ENCODE results near the gene MEF2C. TPM values are rescaled to one million over a fixed set of nuclear protein-coding genes. Genes with fewer than 3 reads are reported as not detected.
A peak's percentile ranks its signal among the peaks of the same experiment; 100 is the strongest.

The MEF2C gene
- total RNA-seq, 2 donors from 2014 or later: 0.09 to 0.27 TPM

DNA sequence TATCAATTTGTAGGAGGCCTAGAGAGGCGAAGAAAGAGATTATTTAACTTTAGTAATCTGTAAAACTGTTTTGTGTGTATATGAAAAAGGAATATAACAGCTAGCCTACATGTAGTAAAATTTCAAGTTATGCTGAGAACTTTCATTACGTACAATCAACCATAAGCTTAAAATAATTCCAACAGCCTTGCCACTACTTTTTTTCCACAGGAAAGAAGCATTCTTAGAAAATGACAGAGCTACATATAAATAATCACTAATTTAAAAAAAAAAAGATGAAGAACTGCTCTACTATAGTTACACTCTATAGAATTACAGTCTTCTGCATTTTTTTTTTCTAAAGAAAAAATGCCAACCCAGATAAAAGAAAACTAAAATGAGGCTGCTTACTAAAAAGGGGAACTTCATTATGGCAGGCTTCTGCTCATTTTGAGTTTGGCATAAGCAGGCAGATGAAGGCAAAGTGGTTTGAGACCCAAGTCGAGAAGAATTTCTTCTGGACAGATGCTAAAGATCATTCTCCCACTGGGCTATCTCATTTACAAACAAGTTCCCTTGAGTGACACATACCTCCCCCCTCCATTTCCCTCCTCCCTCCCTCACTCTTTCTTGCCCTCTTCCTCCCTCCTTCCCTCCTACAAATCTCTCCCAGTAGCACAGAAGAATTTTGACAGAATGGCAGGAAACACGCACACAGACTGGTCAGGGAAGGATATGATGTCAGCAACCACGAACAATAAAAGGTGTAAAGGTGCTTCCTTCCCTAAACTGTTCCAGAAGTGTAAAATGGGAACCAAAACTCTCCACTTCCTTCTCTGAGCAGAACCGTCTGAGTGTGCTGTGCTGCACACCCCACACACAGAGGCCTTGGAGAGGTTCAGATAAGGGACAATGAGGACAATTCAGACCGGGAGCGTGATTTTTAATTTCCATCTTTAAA, 56.1 kb downstream of the MEF2C start:
- ATAC-seq: peak; percentile 64 to 76
- Mint-ChIP-seq H3K9me3 (peaks cover 0 to 4% of the 10 kb centered on the region in 2 donors), H3K36me3 (no peaks in the 10 kb centered on the region), H3K27ac (no peak overlapping the region)
- DNase-seq (ENCODE audit: low spot score in 2 of 2): no peak

DNA sequence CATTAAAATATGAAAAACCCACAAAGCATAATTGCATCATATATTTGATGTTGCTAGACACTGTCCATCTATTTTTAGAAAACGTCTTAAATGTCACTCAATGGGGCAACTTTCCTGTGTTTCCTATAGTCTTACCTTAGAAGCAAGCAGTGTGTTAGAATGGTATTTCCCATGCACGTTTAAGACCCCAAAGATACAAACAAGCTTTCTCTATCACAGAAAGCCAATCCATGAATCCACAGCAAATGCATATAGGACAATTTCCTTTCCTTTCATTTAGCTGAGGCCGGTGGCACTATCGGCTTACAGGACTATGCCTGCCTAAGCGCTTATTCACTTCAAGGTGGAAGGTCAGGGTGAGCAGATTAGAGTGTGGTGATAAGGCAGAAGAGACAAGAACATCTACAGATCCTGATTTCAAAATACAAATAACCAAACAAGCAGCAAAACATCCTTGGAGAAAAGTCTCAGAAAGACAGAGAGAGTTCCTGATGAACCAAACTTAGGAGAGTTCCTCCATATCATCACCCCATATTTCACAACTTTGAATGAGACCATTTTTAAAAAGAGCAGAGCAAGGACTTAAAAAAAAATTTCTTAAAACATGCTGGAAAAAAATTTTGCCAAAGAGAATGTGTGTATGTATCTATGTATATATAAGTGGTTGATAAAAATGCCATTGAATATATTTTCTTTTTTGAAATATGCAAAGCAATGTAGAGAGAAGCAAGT, 57.2 kb downstream of the MEF2C start:
- DNase-seq (ENCODE audit: low spot score in 2 of 2): no peak
- peaks cover 0 to 4% of the 10 kb centered on the region in 2 donors for H3K9me3 Mint-ChIP-seq
- ATAC-seq: no peak
- H3K27ac Mint-ChIP-seq: no peak overlapping the region
- no peaks in the 10 kb centered on the region for H3K36me3 Mint-ChIP-seq

DNA sequence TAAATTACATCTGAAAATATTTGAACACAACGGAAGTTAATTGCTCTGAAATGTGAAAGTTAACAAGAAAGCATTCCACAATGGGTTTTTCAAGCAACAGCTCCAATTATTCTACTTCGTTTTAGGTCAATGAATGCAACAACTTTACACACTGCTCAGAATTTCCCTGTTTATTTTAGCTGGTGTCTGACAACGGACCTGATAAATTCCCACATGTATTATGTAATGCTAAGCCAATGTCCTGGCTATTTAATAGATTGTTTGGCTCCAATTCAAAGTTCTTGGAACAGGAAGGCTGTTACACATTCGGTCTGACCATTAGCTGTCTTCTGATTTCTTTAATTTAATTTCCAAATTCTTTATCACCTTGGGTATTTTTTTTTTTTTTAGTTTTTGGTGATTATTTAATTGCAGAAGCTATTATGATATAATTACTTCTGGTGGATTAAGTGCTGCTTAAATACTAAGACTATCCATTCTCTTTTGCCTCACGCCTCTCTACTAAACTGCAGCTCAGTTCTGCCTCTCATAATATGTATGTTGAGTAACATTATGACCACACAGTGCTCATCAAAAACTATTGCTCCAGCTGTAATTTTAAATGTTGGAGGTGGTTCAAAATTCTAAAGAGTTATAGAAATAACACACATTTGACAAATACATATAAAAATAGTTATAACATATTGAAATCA, 57.9 kb downstream of the MEF2C start:
- H3K36me3 Mint-ChIP-seq: no peaks in the 10 kb centered on the region
- no peak for ATAC-seq
- no peak for DNase-seq (ENCODE audit: low spot score in 2 of 2)
- peaks cover 0 to 4% of the 10 kb centered on the region in 2 donors for H3K9me3 Mint-ChIP-seq
- no peak overlapping the region for H3K27ac Mint-ChIP-seq

DNA sequence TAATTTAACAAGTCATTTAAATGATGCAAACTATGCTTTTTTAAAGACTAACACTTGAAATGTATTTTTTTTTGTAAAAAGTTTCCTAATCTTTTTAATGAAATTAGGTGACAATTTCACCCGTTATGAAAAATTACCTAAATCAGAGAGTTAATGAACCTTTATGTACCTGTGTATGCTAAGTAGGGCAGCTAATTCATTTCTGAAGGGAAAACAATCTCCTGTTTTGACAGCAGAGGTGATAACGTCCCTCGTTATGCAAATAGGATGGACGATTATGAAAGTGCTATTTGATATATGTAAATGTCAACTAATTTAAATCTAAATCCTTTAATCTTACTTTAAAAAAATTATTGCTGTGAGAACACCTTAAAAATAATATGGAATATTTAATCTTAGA, 58.8 kb downstream of the MEF2C start:
- no peak for DNase-seq (ENCODE audit: low spot score in 2 of 2)
- Mint-ChIP-seq H3K27ac (no peak overlapping the region), H3K36me3 (no peaks in the 10 kb centered on the region), H3K9me3 (peaks cover 0 to 2% of the 10 kb centered on the region in 2 donors)
- ATAC-seq: no peak

DNA sequence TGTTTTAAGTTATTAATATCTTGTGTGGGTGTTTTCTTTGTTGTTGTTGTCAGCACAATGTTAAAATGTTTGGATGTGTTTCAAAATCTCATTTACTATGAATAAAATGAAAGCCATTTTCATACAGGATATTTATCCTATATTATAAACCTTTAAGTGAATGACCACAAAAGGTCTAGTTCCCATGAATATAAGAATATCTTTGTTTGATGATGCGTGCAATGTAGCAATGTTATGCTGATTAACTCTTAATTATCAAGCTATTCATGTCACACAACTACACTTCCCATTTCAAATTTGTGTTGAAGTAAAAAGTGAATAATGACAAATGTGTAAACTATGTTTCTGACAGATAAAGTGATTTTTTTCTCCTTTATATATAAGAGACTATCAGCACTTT, 59.8 kb downstream of the MEF2C start:
- Mint-ChIP-seq H3K27ac (no peak overlapping the region), H3K36me3 (no peaks in the 10 kb centered on the region), H3K9me3 (no peaks in the 10 kb centered on the region)
- ATAC-seq (no peak), DNase-seq (ENCODE audit: low spot score in 2 of 2) (no peak)

DNA sequence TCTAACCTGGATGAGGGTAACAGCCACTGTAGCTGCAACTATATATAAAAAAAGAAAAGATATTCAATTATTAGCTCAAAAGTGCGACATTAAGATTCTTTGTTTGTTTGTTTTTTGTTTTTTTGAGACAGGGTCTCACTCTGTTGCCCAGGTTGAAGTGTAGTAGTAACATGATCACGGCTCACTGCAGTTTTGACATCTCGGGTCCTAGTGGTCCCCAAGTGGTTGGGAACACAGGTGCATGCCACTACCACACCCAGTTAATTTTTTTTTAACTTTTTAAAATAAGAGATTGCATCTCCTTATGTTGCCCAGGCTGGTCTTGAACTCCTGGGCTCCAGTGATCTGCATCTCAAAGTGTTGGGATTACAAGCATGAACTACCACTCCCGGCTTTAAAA, 61.8 kb downstream of the MEF2C start:
- Mint-ChIP-seq H3K9me3 (no peaks in the 10 kb centered on the region), H3K36me3 (no peaks in the 10 kb centered on the region), H3K27ac (no peak overlapping the region)
- DNase-seq (ENCODE audit: low spot score in 2 of 2) (no peak), ATAC-seq (no peak)

DNA sequence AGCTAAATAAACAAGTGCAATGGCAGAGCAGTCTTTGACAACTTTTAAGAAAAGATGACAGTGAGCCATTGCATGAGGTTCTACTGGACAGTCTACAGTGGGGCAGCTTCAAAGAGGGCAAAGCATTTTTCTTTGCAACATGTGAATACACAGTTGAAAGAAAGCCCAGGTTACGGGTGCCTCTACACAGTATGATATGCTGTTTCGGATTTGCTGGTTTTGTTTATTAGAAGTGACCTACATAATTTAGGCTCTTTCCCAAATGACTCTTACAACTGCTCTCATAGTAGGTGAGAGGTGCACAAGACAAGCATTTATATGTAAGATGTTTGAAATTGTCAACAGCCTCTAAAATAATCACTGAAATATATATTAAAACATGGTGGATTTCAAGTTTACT, 62.4 kb downstream of the MEF2C start:
- DNase-seq (ENCODE audit: low spot score in 2 of 2) (no peak), ATAC-seq (no peak)
- Mint-ChIP-seq H3K27ac (no peak overlapping the region), H3K9me3 (no peaks in the 10 kb centered on the region), H3K36me3 (no peaks in the 10 kb centered on the region)

DNA sequence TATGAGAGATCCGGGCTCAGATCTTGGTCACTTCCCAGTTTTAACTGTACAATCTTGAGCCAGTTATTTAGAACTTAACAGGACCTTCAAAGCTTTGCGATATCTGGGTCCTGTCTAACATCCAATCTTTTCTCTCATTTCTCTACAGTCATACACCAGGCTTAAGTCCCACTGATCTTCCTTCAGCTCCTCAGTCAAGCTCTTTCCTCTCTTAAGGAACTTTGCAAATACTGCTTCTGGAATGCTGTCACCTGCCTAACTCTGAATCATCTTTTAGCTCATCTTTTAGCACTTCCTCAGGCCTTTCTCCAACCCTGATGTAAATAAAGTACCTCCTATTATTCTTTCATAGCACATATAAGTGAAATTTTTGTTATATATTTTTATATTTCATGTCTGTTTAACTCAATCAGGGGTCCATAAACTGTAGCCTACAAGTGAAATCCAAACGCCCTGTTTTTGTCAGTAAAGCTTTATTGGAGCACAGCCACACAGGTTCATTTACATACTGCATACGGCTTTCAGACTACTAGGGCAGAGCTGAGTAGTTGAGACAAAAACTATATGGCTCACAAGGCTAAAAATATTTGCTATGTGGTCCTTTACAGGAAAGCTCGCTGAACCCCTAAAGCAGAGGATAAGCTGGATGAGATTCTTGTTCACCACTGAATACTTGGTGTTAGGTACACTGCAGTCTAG, 63.5 kb downstream of the MEF2C start:
- DNase-seq (ENCODE audit: low spot score in 2 of 2) (no peak), ATAC-seq (no peak)
- Mint-ChIP-seq H3K9me3 (no peaks in the 10 kb centered on the region), H3K27ac (no peak overlapping the region), H3K36me3 (no peaks in the 10 kb centered on the region)

DNA sequence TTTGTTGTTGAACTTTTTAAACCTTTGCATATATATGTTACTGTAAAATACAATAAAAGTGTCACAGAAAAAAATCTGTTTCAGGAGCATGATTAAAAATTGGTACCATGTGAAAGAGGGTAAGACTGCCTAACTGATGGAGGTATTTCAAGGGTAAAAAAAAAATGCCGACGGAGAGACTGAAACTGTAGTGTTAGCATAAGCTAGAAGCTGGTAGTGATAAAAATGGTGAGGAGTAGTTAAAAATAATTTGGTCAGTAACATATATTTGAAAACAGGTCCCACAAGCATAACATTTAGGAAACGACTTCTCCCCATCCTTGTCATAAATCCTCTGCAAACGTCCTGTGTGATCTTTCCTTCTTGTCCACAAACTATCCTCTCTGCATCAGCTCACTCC, 64.7 kb downstream of the MEF2C start:
- H3K9me3 Mint-ChIP-seq: no peaks in the 10 kb centered on the region
- H3K27ac Mint-ChIP-seq: no peak overlapping the region
- no peak for ATAC-seq
- no peak for DNase-seq (ENCODE audit: low spot score in 2 of 2)
- H3K36me3 Mint-ChIP-seq: no peaks in the 10 kb centered on the region

DNA sequence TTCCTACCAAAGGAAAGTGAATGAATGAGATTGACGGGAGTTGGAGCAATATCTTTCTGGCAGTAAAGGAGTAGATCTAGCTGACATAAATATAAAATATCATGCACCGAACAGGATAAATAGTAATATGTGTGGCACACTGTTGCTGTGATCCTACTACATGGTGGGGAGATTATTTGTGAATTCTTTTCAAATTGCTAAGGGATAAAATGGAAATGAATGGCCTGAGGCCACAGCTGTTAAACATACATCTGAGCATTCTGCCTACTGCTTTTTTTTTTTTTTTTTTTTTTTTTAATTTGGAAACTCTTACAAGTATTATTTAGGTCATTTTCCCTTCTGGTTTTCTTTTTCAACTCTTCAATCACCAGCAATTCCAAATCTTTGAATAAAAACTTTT, 66.8 kb downstream of the MEF2C start:
- ATAC-seq (no peak), DNase-seq (ENCODE audit: low spot score in 2 of 2) (no peak)
- Mint-ChIP-seq H3K36me3 (no peaks in the 10 kb centered on the region), H3K9me3 (no peaks in the 10 kb centered on the region), H3K27ac (no peak overlapping the region)

DNA sequence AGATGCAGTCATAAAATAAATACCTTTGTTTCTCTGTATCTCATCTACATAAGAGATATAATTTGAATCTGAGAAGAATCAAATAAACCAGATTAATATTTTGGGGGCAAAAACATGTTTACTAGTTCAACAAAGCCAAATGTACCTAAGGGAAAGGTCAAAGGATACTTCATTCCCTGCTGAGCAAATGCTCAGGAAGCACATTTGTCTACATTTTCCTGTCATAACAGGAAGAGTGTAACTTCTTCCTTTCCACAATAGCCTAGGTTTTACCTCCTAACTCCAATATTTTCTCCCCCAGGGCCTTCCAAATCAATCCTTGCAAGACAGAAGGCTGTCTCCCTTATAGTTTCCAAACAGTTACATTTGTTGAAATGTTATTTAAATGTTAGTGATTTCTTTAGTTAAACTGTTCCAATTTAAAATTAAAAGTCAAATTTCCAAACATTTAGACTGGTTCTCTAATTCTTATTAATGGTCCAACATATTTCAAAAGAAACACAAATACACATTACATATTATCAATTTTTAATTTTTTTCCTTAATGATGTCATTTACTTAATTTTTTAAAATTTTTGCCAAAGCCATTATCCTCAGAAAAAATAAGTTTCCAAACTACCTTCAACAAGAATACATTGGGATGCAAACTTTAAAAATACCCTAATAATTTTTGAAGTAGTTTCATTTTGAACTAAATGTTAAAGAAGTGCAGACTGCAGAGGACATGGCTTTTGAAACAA, 67.8 kb downstream of the MEF2C start:
- no peak for DNase-seq (ENCODE audit: low spot score in 2 of 2)
- H3K27ac Mint-ChIP-seq: no peak overlapping the region
- ATAC-seq: no peak
- H3K9me3 Mint-ChIP-seq: no peaks in the 10 kb centered on the region
- H3K36me3 Mint-ChIP-seq: no peaks in the 10 kb centered on the region

DNA sequence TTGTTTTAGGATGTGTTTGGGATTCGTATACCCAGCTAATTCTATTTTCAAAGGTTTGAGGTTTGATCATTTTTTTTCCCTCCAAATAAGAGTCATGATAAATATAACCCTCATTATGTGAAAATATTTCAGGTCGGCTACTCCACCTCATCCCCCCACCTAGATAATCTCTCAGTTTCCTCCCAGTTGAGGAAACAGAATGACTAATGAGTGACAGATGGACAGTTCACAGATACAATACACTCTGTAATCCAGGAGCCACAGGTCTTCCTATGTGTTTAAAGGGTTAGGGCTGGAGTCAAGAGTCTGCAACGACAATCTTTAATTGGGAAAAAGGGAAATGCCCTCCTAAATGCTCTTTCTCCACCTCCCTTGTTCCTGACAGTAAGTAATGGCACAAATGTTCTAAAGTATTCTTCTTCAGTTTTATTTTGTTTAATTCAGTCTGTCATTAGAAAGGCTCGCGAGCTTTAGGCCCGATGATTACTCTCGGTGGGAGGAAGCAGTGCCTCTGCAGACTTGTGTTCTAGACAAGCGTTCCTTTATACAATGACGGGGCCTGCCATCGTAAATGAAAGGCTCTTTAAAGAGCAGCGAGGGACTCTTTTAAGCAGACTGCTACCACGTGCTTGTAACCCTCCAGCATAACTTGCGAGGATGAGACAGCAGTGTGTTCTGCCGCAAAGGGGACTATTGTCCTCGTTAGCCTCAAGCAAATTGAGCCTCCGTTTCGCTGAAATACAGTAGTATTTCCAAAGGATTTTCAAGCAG, 69.0 kb downstream of the MEF2C start:
- H3K27ac Mint-ChIP-seq: no peak overlapping the region
- H3K9me3 Mint-ChIP-seq: no peaks in the 10 kb centered on the region
- ATAC-seq: no peak
- no peak for DNase-seq (ENCODE audit: low spot score in 2 of 2)
- no peaks in the 10 kb centered on the region for H3K36me3 Mint-ChIP-seq

DNA sequence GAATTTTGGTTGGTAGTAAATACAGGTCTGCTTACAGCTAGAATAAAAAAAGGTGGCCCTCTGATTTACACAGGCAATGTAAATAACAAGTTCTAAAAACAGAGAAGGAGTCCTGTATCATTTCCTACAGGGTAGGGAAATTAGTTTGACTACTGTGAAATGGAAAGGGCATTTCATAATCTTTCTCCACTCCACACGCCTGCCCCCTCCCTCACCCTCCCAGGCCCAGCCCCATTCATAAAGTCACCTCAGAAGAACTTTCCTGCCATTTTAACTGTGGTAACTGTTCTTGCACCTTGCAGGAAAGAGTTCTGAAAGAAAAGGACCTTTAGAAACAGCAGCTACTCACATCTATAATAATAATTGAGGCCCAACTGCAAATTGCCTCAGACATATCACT, 69.7 kb downstream of the MEF2C start:
- ATAC-seq (no peak), DNase-seq (ENCODE audit: low spot score in 2 of 2) (no peak)
- Mint-ChIP-seq H3K36me3 (no peaks in the 10 kb centered on the region), H3K27ac (no peak overlapping the region), H3K9me3 (no peaks in the 10 kb centered on the region)

DNA sequence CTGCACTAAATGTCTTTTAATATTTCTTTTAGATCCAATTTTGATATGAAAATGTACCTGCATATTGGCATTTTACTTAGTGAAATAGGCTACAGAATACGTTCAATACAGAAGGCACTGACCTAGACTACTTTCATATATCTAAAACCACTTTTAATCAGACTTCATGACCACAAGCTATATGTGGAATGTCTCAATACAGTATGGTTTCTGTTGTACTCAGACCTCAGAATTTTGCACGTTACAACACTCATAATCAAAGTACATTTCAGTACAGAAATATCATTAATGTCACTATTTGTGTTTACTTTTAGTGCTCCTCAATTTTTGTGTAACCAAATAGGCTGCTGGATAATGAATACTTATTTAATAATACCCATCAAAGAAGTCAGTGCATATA, 74.8 kb downstream of the MEF2C start:
- H3K9me3 Mint-ChIP-seq: no peaks in the 10 kb centered on the region
- no peak for ATAC-seq
- H3K36me3 Mint-ChIP-seq: no peaks in the 10 kb centered on the region
- H3K27ac Mint-ChIP-seq: no peak overlapping the region
- no peak for DNase-seq (ENCODE audit: low spot score in 2 of 2)

DNA sequence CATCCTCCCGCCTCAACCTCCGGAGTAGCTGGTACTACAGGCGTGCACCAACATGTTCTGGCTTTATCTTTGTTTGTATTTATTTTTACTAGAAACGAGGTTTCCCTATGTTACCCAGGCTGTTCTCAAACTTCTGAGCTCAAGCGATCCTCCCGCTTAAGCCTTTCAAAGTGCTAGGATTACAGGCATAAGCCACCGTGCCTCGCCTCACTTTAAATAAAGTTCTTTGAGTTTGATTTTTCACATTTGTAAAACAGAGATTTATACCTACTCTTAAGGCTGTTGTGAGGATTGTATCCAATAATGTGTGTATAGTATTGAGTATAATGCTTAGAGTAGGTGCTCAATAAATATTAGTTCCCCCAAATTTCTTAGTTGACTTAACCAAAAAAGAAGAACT, 75.7 kb downstream of the MEF2C start:
- no peak for DNase-seq (ENCODE audit: low spot score in 2 of 2)
- Mint-ChIP-seq H3K9me3 (no peaks in the 10 kb centered on the region), H3K27ac (no peak overlapping the region), H3K36me3 (no peaks in the 10 kb centered on the region)
- no peak for ATAC-seq

Measured in activated naive CD4-positive, alpha-beta T cell treated with anti-CD3 and anti-CD28 coated beads, Interleukin-2, amount 50 U/mL, for 72 hours (primary cell).